GM18951 (cell line): ENCODE data around the gene TKTL1.
A peak's percentile ranks its signal among the peaks of the same experiment; 100 is the strongest.

ENCODE experiments used
- POLR2A ChIP-seq: IDR thresholded peaks from 4 replicates; pipeline ENCODE4 v1.6.1; 2011; ENCODE audit warnings: mild to moderate bottlenecking; ENCODE audit not compliant: insufficient read length, insufficient read depth; ENCODE audit errors: extremely low read depth
- in situ Hi-C: fragments of 300-500 bp; cut with MboI; formaldehyde crosslinking; loops from one replicate; pipeline ENCODE4 v1.12.0; 2022; ENCODE audit warnings: low sequenced_read_pairs, mixed read lengths, inconsistent platforms; ENCODE audit not compliant: unreplicated experiment

Gene TKTL1

GRCh38 chrX:154376774-154377173 lies 81.2 kb downstream of the TKTL1 start:
- TF ChIP-seq POLR2A, result no peak
- in situ Hi-C loops, result no loop called here

- TF ChIP-seq POLR2A, result peak; percentile 74
- in situ Hi-C loops, result no loop called here
Measured at GRCh38 chrX:154378059-154378798, 82.6 kb downstream of the TKTL1 start.

GRCh38 chrX:154378799-154379568 lies 83.4 kb downstream of the TKTL1 start, which contains the start of gene EMD:
Gene EMD, plus strand, starts transcription at chrX:154379295. Its CDS starts 190 bp downstream, at chrX:154379485.
- in situ Hi-C loops, result no loop called here
- TF ChIP-seq POLR2A, result peak; percentile 68

GRCh38 chrX:154379569-154379951 lies 84.0 kb downstream of the TKTL1 start:
- no peak for TF ChIP-seq POLR2A
- in situ Hi-C loops, result no loop called here
